Activated CD4-positive, CD25-positive, alpha-beta regulatory T cell treated with anti-CD3 and anti-CD28 coated beads, Interleukin-2, amount 50 U/mL, for 24 hours (primary cell): Measurements from ENCODE around the gene CHST15.
"Not testable (repeated sequence)": the region's sequence is repeated elsewhere in the genome, so short reads cannot be mapped to it uniquely, and the experiment has no call there.

ENCODE experiments used
- ATAC-seq, 2 donors: fragments of 150-1000 bp; cut with Tn5 transposase; one replicate each; pipeline ENCODE4 v1.10.0; 2021; ENCODE audit warnings: mild to moderate bottlenecking in 1 of 2, moderate library complexity in 1 of 2

CHST15 gene

GRCh38 chr10:124123156-124123555 lies 29.8 kb upstream of the CHST15 start:
- ATAC-seq: no peak

- ATAC-seq: no peak
These were observed 28.8 kb upstream of the CHST15 start for GRCh38 chr10:124122211-124122610.

DNA sequence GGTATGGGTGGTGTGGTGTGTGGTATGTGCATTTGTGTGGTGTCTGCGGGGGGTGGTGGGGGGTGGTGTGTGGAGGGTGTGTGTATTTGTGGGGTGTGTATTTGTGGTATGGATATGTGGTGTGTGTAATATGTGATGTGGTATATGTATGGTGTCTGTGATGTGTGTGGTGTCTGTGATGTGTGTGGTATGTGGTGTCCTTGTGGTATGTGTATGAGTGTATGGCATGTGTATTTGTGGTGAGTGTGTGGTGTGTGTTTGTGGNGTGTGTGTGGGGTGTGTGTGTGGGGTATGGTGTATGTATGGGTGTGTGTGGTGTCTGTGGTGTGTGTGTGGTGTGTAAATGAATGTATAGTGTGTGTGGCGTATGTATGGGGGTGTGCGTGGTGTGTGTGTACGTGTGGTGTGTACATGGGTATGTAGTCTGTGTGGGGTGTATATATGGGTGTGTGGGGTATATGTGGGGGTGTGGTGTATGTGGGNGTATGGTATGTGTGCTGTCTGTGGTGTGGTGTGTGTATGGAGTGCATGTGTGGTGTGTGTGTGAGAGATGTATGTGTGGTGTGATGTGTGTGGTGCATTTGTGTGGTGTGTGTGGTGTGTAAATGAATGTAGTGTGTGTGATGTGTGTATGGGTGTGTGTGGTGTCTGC lies 27.1 kb upstream of the CHST15 start:
- ATAC-seq: no peak

- ATAC-seq: no peak
These were observed 26.5 kb upstream of the CHST15 start for GRCh38 chr10:124119946-124120345.

GRCh38 chr10:124119216-124119615 lies 25.8 kb upstream of the CHST15 start:
- ATAC-seq: no peak

DNA sequence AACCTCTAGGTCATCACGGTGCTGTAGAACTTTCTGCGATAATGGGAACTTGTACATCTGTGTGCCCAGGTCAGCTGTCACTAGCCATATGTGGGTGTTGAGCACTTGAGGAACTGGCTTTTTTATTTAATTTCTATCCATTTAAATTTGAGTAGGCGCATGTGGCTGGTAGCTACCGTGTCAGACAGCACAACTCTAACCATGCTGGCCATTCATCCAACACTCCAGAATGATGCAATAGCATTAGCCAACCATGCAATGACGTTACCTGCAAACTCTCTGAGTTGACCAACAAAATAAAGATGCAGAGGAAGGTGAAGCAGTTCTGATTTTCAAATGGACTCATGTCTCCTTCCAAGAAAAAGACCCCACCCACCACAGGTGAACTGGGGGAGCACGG lies 24.4 kb upstream of the CHST15 start:
- ATAC-seq: no peak

DNA sequence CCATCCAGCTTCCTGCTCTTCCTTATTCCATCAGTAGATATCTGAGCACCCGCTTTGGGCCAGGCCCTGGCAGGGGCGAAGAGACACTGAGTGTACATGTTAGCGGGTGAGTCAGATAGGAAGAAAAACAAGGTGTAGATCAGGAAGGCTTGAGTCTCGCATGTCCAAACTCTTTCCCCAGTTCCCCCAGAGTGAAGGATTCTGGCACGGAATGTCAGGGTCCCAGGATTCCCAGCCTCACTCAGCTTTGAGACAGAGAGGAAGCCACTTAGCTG lies 24.1 kb upstream of the CHST15 start:
- ATAC-seq: no peak

DNA sequence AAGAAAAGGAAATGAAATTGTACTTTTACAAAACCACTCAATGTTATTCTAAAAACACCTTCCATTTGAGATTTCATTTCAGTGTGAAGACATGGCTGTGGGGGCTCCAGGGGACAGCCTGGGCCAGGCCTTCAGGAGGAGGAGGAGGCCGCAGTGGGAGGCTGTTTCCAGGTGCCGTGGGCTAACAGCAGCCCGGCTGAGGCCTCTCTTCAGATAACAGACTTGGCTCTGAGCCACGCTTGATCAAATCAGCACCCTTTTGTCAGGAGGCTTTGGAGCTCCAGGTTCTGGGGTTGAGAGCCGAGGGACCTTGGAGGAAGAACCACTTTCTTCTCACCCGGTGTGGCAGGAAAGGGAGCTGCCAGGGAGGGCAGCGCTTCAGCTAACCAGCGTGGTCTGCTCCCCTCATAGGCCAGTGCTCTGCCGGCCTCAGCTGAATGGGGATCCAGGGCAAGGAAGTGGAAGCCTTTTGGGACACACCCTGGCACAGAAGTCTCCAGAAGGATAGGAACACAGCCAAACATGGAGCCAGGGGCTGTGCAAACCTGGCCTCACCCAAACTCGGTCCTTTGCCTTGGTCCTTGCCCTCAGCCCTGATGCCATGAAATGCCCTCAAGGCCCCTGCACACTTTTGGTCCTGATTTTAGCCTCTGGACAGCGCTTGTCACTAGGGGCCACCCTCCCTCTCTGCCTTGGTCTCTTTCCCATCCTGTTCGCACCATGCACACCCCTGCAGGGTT lies 23.5 kb upstream of the CHST15 start:
- ATAC-seq: no peak

DNA sequence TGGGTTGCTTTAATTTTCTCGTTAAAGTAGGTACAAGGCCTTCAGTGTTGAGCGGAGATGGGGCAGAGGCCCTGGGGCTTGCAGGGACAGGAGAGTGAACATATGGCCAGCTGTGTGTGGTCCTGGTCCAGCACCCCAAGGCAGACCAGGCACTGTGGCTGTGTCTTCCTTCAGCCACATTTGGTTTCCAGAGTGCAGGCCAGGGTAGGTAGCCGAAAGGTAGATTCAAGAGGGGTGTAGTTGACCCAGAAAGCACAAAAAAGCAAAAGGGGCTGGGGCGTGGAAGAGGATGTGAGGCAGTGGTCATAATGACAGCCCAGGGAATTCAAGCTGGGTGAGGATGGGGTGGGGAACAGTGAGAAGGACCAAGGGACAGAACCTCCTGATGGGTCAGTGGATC lies 21.3 kb upstream of the CHST15 start:
- ATAC-seq: no peak

- no peak for ATAC-seq
These were observed 19.6 kb upstream of the CHST15 start for GRCh38 chr10:124112891-124113580.

DNA sequence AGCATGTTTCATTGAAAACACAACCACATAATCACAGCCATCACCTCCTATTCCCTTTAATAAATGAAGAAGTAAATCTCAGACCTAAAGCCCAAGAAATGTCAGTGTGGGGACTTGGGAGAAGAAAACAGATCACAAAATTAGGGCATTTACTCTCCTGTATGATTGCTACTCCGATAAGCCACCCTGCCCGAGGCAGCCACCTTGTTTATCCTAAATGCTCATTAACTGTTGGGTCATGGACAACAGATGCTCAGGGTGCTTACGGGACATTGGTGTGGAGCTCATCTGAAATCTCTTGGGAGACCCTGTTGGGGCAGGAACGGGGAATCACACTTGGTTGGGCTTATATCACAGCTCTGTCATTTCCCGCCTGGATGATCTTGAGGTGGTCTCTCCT lies 17.5 kb upstream of the CHST15 start:
- no peak for ATAC-seq

DNA sequence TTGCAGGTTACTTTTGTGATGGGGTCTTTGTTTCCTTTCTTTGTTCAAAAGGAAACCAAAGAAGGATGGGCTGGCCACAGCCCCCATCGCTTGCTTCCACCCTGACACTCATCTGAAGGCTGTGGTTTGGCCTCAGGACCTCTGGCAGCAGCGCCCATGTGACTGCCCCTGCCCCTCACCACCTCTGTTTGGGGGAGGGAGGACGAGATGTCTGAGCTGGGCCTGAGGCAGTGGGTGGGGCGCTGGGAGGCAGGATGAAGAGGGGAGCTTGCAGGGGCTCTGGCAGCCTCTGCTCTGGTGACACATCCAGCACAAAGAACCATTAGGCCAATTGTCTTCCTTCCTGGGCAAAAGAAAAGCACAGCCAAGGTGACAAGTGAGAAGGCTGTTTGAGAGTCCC lies 15.9 kb upstream of the CHST15 start:
- no peak for ATAC-seq

GRCh38 chr10:124107072-124107471 lies 13.7 kb upstream of the CHST15 start:
- no peak for ATAC-seq

DNA sequence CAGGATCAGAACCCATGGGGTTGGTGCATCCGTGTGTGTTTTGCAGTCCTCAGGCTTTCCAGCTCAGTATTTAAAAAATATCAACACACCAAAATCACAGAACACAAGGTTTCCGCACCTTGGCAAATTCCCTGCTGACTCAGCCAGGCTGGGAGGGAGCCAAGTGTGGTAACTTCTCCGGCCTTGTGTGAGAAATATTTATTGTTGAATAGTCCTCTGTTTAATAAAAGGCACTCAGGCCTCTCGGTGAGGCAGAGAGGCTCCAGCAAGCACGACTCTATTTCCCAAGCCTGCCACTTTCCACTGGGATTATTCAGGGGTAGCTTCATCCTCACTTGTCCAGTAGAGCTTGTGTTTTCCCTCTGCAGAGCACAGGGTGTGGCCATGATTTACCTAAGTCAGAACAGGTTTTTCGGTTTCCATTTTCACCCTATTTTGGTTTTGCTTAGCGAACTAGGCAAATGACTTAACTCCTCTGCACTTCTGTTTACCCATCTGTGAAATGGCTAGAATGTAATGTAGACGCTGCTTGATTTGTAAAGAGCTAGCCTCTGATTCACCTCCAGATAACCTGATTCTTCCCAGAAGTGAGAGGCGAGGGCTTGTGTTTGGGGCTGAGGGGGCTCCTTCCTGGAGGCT lies 13.0 kb upstream of the CHST15 start:
- no peak for ATAC-seq

- no peak for ATAC-seq
These were observed 12.2 kb upstream of the CHST15 start for GRCh38 chr10:124105594-124105993.

GRCh38 chr10:124105045-124105444 lies 11.6 kb upstream of the CHST15 start:
- no peak for ATAC-seq

DNA sequence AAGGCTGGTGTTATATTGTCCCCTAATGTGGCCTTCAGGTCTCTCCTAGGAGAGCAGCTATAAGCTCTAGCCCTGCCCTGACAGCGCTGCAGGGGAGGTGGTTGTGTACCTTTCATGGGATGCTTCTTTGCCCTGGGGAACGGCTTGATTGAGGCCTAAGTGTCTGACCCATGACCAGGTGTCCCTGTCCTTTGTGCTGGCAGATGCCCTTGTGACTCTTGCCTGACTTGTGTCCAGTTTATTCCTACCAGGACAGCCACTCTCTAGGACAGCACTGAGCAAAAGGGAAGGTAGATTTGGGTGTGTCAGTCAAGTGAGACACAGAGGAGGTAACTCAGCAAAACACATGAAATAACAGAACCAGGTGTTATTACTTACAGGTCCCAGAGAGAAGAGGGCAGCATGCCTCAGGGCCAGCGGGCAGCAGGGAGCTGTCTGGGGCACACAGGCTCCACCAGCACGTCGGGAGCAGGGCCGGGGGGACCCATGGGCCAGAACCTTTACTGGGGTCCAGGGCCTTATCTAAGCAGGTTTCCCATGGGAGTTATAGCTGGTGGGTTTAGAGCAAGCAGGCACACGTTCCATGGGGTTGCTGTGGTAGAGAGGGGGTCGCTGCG lies 10.7 kb upstream of the CHST15 start:
- ATAC-seq: no peak

DNA sequence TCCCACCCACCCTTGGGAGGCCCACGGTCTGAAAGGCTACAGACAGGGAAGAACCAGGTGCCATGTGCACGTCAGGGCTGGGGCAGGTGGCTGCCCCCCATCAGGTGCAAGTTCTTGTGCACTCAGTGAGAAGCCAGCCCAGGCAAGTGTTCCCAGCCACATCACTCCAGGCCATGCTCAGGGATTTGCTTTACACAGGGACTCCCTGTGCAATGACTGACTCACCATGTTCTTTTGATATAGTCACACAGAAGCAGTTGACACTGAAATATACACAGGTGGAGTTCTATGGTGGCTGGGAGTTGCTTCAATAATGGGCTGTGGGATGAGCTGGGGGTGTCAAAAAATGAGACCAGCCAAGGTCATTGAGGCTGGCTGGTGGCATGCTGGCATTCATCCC lies 8.0 kb upstream of the CHST15 start:
- ATAC-seq: no peak

- ATAC-seq: not testable (repeated sequence)
These were observed 7.3 kb upstream of the CHST15 start for GRCh38 chr10:124100651-124101050.

GRCh38 chr10:124100124-124100523 lies 6.7 kb upstream of the CHST15 start:
- no peak for ATAC-seq

- ATAC-seq: peak; percentile 9 to 28
These were observed 6.2 kb upstream of the CHST15 start for GRCh38 chr10:124099604-124100003.

GRCh38 chr10:124098575-124098974 lies 5.2 kb upstream of the CHST15 start:
- ATAC-seq: no peak

- ATAC-seq: no peak
These were observed 4.5 kb upstream of the CHST15 start for GRCh38 chr10:124097883-124098282.
